Panc1 (cell line): Measurements from ENCODE around the gene CSMD2. TPM values are rescaled to one million over a fixed set of nuclear protein-coding genes. Genes with fewer than 3 reads are reported as not detected.

Source experiments
- ATAC-seq: fragments of 200-7000 bp; cut with Tn5 transposase; 2 replicates; pipeline ENCODE4 v1.9.1; 2020; ENCODE audit warnings: mild to moderate bottlenecking, moderate library complexity
- BruUV-seq: library from RNA; stranded (reverse); fragments of 400-500 nt; replicated peaks from 2 replicates; lab custom pipeline; 2021; lab: Mats Ljungman, UMichigan
- CTCF ChIA-PET: fragments of 300-600 bp; sonication (Branson Sonifier 250); formaldehyde crosslinking; loops from one replicate; lab custom pipeline; 2022; ENCODE audit warnings: antibody characterized with exemption; lab: Charles Lee
- POLR2A ChIA-PET: fragments of 300-600 bp; sonication (Branson Sonifier 250); formaldehyde crosslinking; loops from one replicate; lab custom pipeline; 2022; ENCODE audit warnings: antibody characterized with exemption; lab: Charles Lee
- DNase-seq: peaks from one replicate; pipeline ENCODE4 v3.0.0-alpha.2; 2010; ENCODE audit warnings: low read depth, low spot score
- H3K27ac ChIP-seq: 2 replicates; pipeline ENCODE4 v1.5.1; 2011; ENCODE audit warnings: mild to moderate bottlenecking, low read length, inconsistent platforms
- H3K27me3 ChIP-seq: fragments of 200-500 bp; sonication (Bioruptor generic); 2 replicates; pipeline ENCODE4 v1.6.0; 2014; ENCODE audit warnings: low read length, inconsistent platforms; ENCODE audit not compliant: control insufficient read depth, insufficient read depth
- H3K36me3 ChIP-seq: fragments of 200-500 bp; sonication (Bioruptor generic); 2 replicates; pipeline ENCODE4 v1.5.1; 2014; ENCODE audit warnings: inconsistent platforms, mild to moderate bottlenecking, low read length, moderate library complexity; ENCODE audit not compliant: control insufficient read depth, insufficient read depth
- H3K4me1 ChIP-seq: 2 replicates; pipeline ENCODE4 v1.5.1; 2011; ENCODE audit warnings: inconsistent platforms, mild to moderate bottlenecking, low read length, moderate library complexity; ENCODE audit not compliant: control insufficient read depth, insufficient read depth
- H3K4me3 ChIP-seq, 2 experiments: 2 replicates each; pipeline ENCODE4 v1.5.1; 2011 to 2012; ENCODE audit warnings: low read depth in 2 of 2, low read length in 2 of 2, mild to moderate bottlenecking in 2 of 2, inconsistent platforms in 1 of 2, moderate library complexity in 1 of 2
- H3K9me3 ChIP-seq: fragments of 200-500 bp; sonication (Bioruptor generic); 2 replicates; pipeline ENCODE4 v1.5.1; 2014; ENCODE audit warnings: low read depth, mild to moderate bottlenecking, inconsistent platforms, low read length, moderate library complexity; ENCODE audit not compliant: control insufficient read depth, insufficient read depth
- CTCF ChIP-seq: fragments of 450-650 bp; IDR thresholded peaks from 2 replicates; pipeline ENCODE4 v1.5.1; 2017; ENCODE audit warnings: mild to moderate bottlenecking
- POLR2AphosphoS5 ChIP-seq: IDR thresholded peaks from 2 replicates; pipeline ENCODE4 v1.6.1; 2012; ENCODE audit warnings: mild to moderate bottlenecking, low read depth, low read length, moderate library complexity
- REST ChIP-seq, 2 experiments: IDR thresholded peaks; 2 replicates each; pipeline ENCODE4 v1.6.1; 2011 to 2012; ENCODE audit warnings: low read depth in 2 of 2, control low read depth in 1 of 2, low read length in 1 of 2, mild to moderate bottlenecking in 1 of 2, moderate library complexity in 1 of 2; ENCODE audit not compliant: insufficient read depth in 1 of 2
- SIN3A ChIP-seq: IDR thresholded peaks from 2 replicates; pipeline ENCODE4 v1.6.1; 2012; ENCODE audit warnings: low read depth, mild to moderate bottlenecking, low read length, moderate library complexity, borderline replicate concordance; ENCODE audit not compliant: insufficient read depth
- TCF7L2 ChIP-seq: IDR thresholded peaks from 2 replicates; pipeline ENCODE4 v1.6.1; 2011; ENCODE audit warnings: mild to moderate bottlenecking, low read depth, low read length, inconsistent platforms
- in situ Hi-C: cut with HindIII; loops from 2 replicates; pipeline ENCODE4 v1.10.0; 2016; ENCODE audit warnings: low sequenced_read_pairs, low pct_unique_long_range_greater_than_20kb
- intact Hi-C: fragments of 100-400 bp; cut with micrococcal nuclease; formaldehyde crosslinking; loops from one replicate; pipeline ENCODE4 v1.10.0; 2022; ENCODE audit not compliant: unreplicated experiment
- total RNA-seq: library from RNA; stranded (reverse); gene quantifications from one replicate; pipeline ENCODE4 v1.2.1, GENCODE V29; 2021; ENCODE audit not compliant: unreplicated experiment

The CSMD2 gene
- total RNA-seq, 1 experiment from 2014 or later, result not detected

- no peaks in the 10 kb centered on the region for H3K36me3 ChIP-seq
- intact Hi-C loops (no loop called here), in situ Hi-C loops (no loop called here)
- no peak overlapping the region for H3K27ac ChIP-seq
- no peak for ATAC-seq
- H3K9me3 ChIP-seq, result no peaks in the 10 kb centered on the region
- CTCF ChIA-PET, result no interaction called here
- no TSS peak for BruUV-seq
- POLR2A ChIA-PET, result no interaction called here
- H3K27me3 ChIP-seq, result peaks cover 5% of the 10 kb centered on the region
- no peaks in the 10 kb centered on the region for H3K4me1 ChIP-seq
- TF ChIP-seq SIN3A, result no peak
- no peak for TF ChIP-seq POLR2AphosphoS5
- no peak for TF ChIP-seq TCF7L2
- no peak for TF ChIP-seq CTCF
- TF ChIP-seq REST (IDR thresholded peaks at IDR 0.05; ENCODE audit: insufficient read depth in 1 of 2, low read depth in 2 of 2, low read length in 1 of 2), result no peak
- DNase-seq, result no peak
- H3K4me3 ChIP-seq, result no peak overlapping the region
These were observed 442 bp upstream of the CSMD2 start for GRCh38 chr1:34165422-34165921.

DNA sequence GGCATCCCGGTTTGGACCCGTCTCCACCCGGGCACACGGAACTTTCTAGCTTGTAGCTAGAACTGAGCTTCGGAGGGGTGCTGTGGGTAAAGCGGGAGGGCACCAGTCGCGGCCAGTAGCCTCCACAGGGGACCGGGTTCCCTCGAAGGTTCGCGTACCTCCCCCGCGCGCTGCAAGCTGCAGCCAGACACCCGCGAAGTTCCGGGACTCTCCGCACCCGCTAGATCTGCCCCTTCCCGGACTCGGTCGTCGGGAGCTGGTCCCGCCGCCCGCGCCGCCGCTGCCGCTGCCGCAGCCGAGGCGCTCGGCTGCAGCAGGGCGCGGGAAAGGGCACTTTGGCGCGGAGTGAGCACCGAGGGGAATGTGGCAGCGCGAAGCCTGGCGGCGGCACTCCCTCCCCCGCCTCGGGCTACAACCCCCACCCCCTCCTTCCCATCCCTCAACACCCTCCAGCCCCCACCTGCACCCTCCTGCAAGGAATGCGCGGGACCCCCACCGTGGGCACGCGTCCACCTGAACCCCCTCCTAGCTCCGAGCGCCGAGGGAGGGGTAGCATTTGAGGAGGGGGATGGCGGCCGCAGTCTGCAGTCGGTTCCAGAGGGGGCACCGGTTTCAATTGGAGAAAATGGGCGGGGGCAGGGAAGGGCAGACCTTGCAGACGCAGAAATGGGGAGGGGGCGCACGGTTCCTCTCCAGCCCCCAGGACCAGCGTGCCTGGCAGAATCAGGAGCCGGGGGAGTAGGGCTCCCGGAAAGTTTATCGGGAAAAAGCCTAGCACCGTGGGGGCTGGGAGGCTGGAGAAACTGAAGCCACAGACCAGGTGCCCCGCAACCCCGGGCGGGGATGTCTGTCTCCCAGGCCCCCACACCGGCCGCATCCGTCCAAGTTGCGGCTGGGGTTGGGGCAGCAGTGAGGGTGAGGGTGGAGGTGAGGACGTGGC lies 968 bp downstream of the CSMD2 start:
- CTCF ChIA-PET, result no interaction called here
- DNase-seq (no peak), ATAC-seq (no peak)
- in situ Hi-C loops, result no loop called here
- no peak overlapping the region for H3K27ac ChIP-seq
- no TSS peak for BruUV-seq
- H3K4me1 ChIP-seq, result no peaks in the 10 kb centered on the region
- no peaks in the 10 kb centered on the region for H3K9me3 ChIP-seq
- intact Hi-C loops, result no loop called here
- H3K36me3 ChIP-seq, result no peaks in the 10 kb centered on the region
- H3K4me3 ChIP-seq, result no peak overlapping the region
- peaks cover 7% of the 10 kb centered on the region for H3K27me3 ChIP-seq
- POLR2A ChIA-PET, result no interaction called here
- TF ChIP-seq CTCF, result no peak
- no peak for TF ChIP-seq TCF7L2
- no peak for TF ChIP-seq REST (IDR thresholded peaks at IDR 0.05; ENCODE audit: insufficient read depth in 1 of 2, low read depth in 2 of 2, low read length in 1 of 2)
- TF ChIP-seq POLR2AphosphoS5, result no peak
- no peak for TF ChIP-seq SIN3A
